H1 (cell line): Measurements from ENCODE around the gene NIPAL3. TPM values are rescaled to one million over a fixed set of nuclear protein-coding genes. Genes with fewer than 3 reads are reported as not detected.

ENCODE experiments used
- CTCF ChIA-PET: fragments of 300-600 bp; sonication (Branson Sonifier 250); formaldehyde crosslinking; loops from one replicate; lab custom pipeline; 2021; ENCODE audit not compliant: partially characterized antibody; lab: Charles Lee
- POLR2A ChIA-PET: fragments of 300-600 bp; sonication (Branson Sonifier 250); formaldehyde crosslinking; loops from one replicate; lab custom pipeline; 2021; ENCODE audit warnings: inconsistent platforms; ENCODE audit not compliant: partially characterized antibody; lab: Charles Lee
- DNase-seq, 2 experiments: peaks; one replicate each; pipeline versions ENCODE4 v3.0.0 to v3.0.0-alpha.2; 2010 to 2022; ENCODE audit warnings: low spot score in 2 of 2, low read depth in 1 of 2, mixed read lengths in 1 of 2
- FAIRE-seq: peaks from 2 replicates; lab custom pipeline; 2011; peaks lifted over from hg19 to GRCh38; lab: Jason Lieb, UNC
- H2AFZ ChIP-seq: 2 replicates; pipeline ENCODE4 v1.8.1; 2012; ENCODE audit warnings: low read length, inconsistent platforms
- H2AK5ac ChIP-seq: 2 replicates; pipeline ENCODE4 v1.6.1; 2013; ENCODE audit warnings: low read depth, low read length
- H2BK120ac ChIP-seq: replicated peaks from 2 replicates; pipeline ENCODE3; 2013; ENCODE audit warnings: low read depth, low read length, inconsistent platforms
- H2BK12ac ChIP-seq: 2 replicates; pipeline ENCODE4 v1.6.1; 2013; ENCODE audit warnings: low read depth, low read length
- H2BK15ac ChIP-seq: 2 replicates; pipeline ENCODE4 v1.6.1; 2013; ENCODE audit warnings: low read length
- H2BK20ac ChIP-seq: 2 replicates; pipeline ENCODE4 v1.6.1; 2013; ENCODE audit warnings: low read length
- H2BK5ac ChIP-seq: 2 replicates; pipeline ENCODE4 v1.6.1; 2013; ENCODE audit warnings: low read depth, low read length
- H3K14ac ChIP-seq: 2 replicates; pipeline ENCODE4 v1.6.1; 2013; ENCODE audit warnings: inconsistent platforms; ENCODE audit not compliant: insufficient read length
- H3K18ac ChIP-seq: 2 replicates; pipeline ENCODE4 v1.6.1; 2013; ENCODE audit warnings: low read length; ENCODE audit errors: extremely low read depth
- H3K23ac ChIP-seq: 2 replicates; pipeline ENCODE4 v1.6.1; 2013; ENCODE audit warnings: inconsistent platforms; ENCODE audit not compliant: insufficient read length
- H3K23me2 ChIP-seq: 2 replicates; pipeline ENCODE4 v1.6.1; 2013; ENCODE audit warnings: low read depth, low read length
- H3K27ac ChIP-seq: 2 replicates; pipeline ENCODE4 v1.6.1; 2011; ENCODE audit warnings: low read depth, low read length, inconsistent platforms
- H3K27me3 ChIP-seq, 4 experiments: replicated peaks in 1 of 4; 1 replicate in 1 of 4; 2 replicates in 3 of 4; pipeline versions ENCODE4 v1.6.1 to v1.8.1; 2011 to 2013; ENCODE audit warnings: low read length in 3 of 4, mild to moderate bottlenecking in 3 of 4, inconsistent platforms in 2 of 4, mixed read lengths in 2 of 4, moderate library complexity in 1 of 4; ENCODE audit not compliant: control insufficient read depth in 3 of 4, insufficient read depth in 3 of 4; ENCODE audit errors: extremely low read depth in 1 of 4
- H3K36me3 ChIP-seq, 4 experiments: 2 replicates each; pipeline versions ENCODE4 v1.6.1 to v1.8.1; 2011 to 2013; ENCODE audit warnings: mild to moderate bottlenecking in 4 of 4, low read length in 3 of 4, moderate library complexity in 2 of 4, control low read depth in 1 of 4, inconsistent platforms in 1 of 4; ENCODE audit not compliant: insufficient read depth in 4 of 4, control insufficient read depth in 2 of 4
- H3K4ac ChIP-seq: replicated peaks from 2 replicates; pipeline ENCODE3; 2013; ENCODE audit warnings: low read length, low read depth, mixed read lengths, inconsistent platforms; ENCODE audit not compliant: insufficient read length
- H3K4me1 ChIP-seq, 4 experiments: replicated peaks in 1 of 4; 1 replicate in 1 of 4; 2 replicates in 3 of 4; pipeline versions ENCODE4 v1.6.1 to v1.8.1; 2011 to 2013; ENCODE audit warnings: low read length in 3 of 4, inconsistent platforms in 2 of 4, mixed read lengths in 1 of 4; ENCODE audit not compliant: insufficient read depth in 4 of 4, control insufficient read depth in 3 of 4
- H3K4me2 ChIP-seq, 2 experiments: 2 replicates each; pipeline versions ENCODE4 v1.6.1 to v1.8.1; 2011 to 2013; ENCODE audit warnings: low read depth in 2 of 2, low read length in 2 of 2, control low read depth in 1 of 2, inconsistent platforms in 1 of 2, mild to moderate bottlenecking in 1 of 2; ENCODE audit not compliant: insufficient read depth in 1 of 2
- H3K4me3 ChIP-seq, 4 experiments: fragments of 200-600, 300-600 bp in 1 of 4; sonication (generic), shearing (Covaris generic), sonication (Bioruptor Twin) in 1 of 4; 2 replicates each; pipeline versions ENCODE4 v1.5.1 to v1.8.1; 2011 to 2016; ENCODE audit warnings: low read length in 4 of 4, low read depth in 3 of 4, control low read depth in 2 of 4, inconsistent platforms in 2 of 4, mild to moderate bottlenecking in 2 of 4, mixed read lengths in 1 of 4, moderate library complexity in 1 of 4; ENCODE audit not compliant: insufficient read depth in 2 of 4; ENCODE audit errors: extremely low read depth in 1 of 4
- H3K56ac ChIP-seq: replicated peaks from 2 replicates; pipeline ENCODE3; 2013; ENCODE audit warnings: low read depth, mild to moderate bottlenecking, mixed read lengths, low read length, inconsistent platforms; ENCODE audit not compliant: insufficient read length
- H3K79me1 ChIP-seq: 2 replicates; pipeline ENCODE4 v1.6.1; 2013; ENCODE audit warnings: low read depth, low read length, control low read depth
- H3K79me2 ChIP-seq, 2 experiments: 2 replicates each; pipeline versions ENCODE4 v1.6.1 to v1.8.1; 2012 to 2013; ENCODE audit warnings: low read length in 2 of 2, mild to moderate bottlenecking in 2 of 2, inconsistent platforms in 1 of 2; ENCODE audit not compliant: insufficient read depth in 2 of 2, control insufficient read depth in 1 of 2
- H3K9ac ChIP-seq, 4 experiments: replicated peaks in 1 of 4; 1 replicate in 1 of 4; 2 replicates in 3 of 4; pipeline versions ENCODE4 v1.6.1 to v1.8.1; 2011 to 2013; ENCODE audit warnings: low read depth in 3 of 4, low read length in 3 of 4, control low read depth in 2 of 4, mild to moderate bottlenecking in 2 of 4, moderate library complexity in 2 of 4, inconsistent platforms in 1 of 4; ENCODE audit errors: extremely low read depth in 1 of 4
- H3K9me3 ChIP-seq, 2 experiments: 2 replicates each; pipeline versions ENCODE4 v1.6.1 to v1.8.1; 2012 to 2013; ENCODE audit warnings: mild to moderate bottlenecking in 2 of 2, moderate library complexity in 2 of 2, control low read depth in 1 of 2, inconsistent platforms in 1 of 2, low read depth in 1 of 2, low read length in 1 of 2, mixed read lengths in 1 of 2; ENCODE audit not compliant: insufficient read depth in 2 of 2
- H4K20me1 ChIP-seq, 2 experiments: replicated peaks in 1 of 2; 2 replicates each; pipeline versions ENCODE3 to v1.8.1; 2011 to 2013; ENCODE audit warnings: inconsistent platforms in 2 of 2, low read length in 2 of 2, mild to moderate bottlenecking in 1 of 2; ENCODE audit not compliant: insufficient read depth in 2 of 2, control insufficient read depth in 1 of 2
- H4K5ac ChIP-seq: 2 replicates; pipeline ENCODE4 v1.6.1; 2013; ENCODE audit warnings: low read length, low read depth, mixed read lengths, inconsistent platforms; ENCODE audit not compliant: insufficient read length
- H4K8ac ChIP-seq: 2 replicates; pipeline ENCODE4 v1.8.0; 2013; ENCODE audit warnings: mild to moderate bottlenecking, moderate library complexity, low read length, inconsistent platforms; ENCODE audit not compliant: insufficient read depth; ENCODE audit errors: extremely low read depth
- H4K91ac ChIP-seq: replicated peaks from 2 replicates; pipeline ENCODE3; 2013; ENCODE audit warnings: low read length, mixed read lengths, inconsistent platforms; ENCODE audit not compliant: insufficient read length
- CTCF ChIP-seq, 3 experiments: IDR thresholded peaks; 1 replicate in 2 of 3; 2 replicates in 1 of 3; pipeline versions ENCODE4 v1.5.1 to v1.6.1; 2011; ENCODE audit warnings: low read length in 3 of 3, mild to moderate bottlenecking in 3 of 3, inconsistent platforms in 2 of 3, low read depth in 1 of 3, moderate library complexity in 1 of 3; ENCODE audit not compliant: insufficient read depth in 1 of 3; ENCODE audit errors: control extremely low read depth in 1 of 3
- NRF1 ChIP-seq: IDR thresholded peaks from 2 replicates; pipeline ENCODE4 v1.6.1; 2011; ENCODE audit warnings: mild to moderate bottlenecking, low read depth, low read length, improper control_type of control experiment
- RAD21 ChIP-seq, 2 experiments: IDR thresholded peaks in 1 of 2; conservative IDR thresholded peaks in 1 of 2; 2 replicates each; pipeline ENCODE4 v1.6.1; 2011; ENCODE audit warnings: low read depth in 2 of 2, low read length in 2 of 2, improper control_type of control experiment in 1 of 2, inconsistent platforms in 1 of 2, mild to moderate bottlenecking in 1 of 2, moderate library complexity in 1 of 2
- WGBS, 2 experiments: shearing (Covaris generic) in 1 of 2; methylation state at CpG; one replicate each; pipeline versions ENCODE4 v1.1.6 to v1.1.7; 2013 to 2015; ENCODE audit warnings: low lambda C conversion rate in 2 of 2, mixed read lengths in 2 of 2, inconsistent platforms in 1 of 2, low coverage in 1 of 2, missing lambda C conversion rate in 1 of 2; ENCODE audit not compliant: insufficient replicate concordance in 2 of 2, insufficient coverage in 1 of 2, insufficient read length in 1 of 2; ENCODE audit errors: extremely low coverage in 1 of 2, missing lambda C conversion rate in 1 of 2; 5-methylcytosine and 5-hydroxymethylcytosine counted together
- polyA plus RNA-seq, 7 experiments: library from polyadenylated mRNA; depleted of rRNA in 3 of 7; stranded (reverse) in 5 of 7; unstranded in 2 of 7; fragments of >200 nt in 5 of 7; fragments of 200-250 nt in 2 of 7; gene quantifications; 1 replicate in 5 of 7; 2 replicates in 1 of 7; 4 replicates in 1 of 7; pipeline versions ENCODE4 v1.2.1 to v1.2.3, GENCODE V29; 2011 to 2013; ENCODE audit warnings: missing spikeins in 2 of 7, mixed read lengths in 2 of 7
- total RNA-seq: library from RNA; stranded (reverse); fragmentation: NEBNext Ultra II Directional; extraction: Animal tissue kit (Norgen Biotek cat#: 25700); gene quantifications from 2 replicates; pipeline ENCODE4 v1.2.1, GENCODE V29; 2021

NIPAL3 gene
- total and polyA plus RNA-seq, 2 of the 8 experiments (the other 6 are each of a cell fraction or from before 2014, with no cell fraction given), result 8.8 to 11.0 TPM

DNA sequence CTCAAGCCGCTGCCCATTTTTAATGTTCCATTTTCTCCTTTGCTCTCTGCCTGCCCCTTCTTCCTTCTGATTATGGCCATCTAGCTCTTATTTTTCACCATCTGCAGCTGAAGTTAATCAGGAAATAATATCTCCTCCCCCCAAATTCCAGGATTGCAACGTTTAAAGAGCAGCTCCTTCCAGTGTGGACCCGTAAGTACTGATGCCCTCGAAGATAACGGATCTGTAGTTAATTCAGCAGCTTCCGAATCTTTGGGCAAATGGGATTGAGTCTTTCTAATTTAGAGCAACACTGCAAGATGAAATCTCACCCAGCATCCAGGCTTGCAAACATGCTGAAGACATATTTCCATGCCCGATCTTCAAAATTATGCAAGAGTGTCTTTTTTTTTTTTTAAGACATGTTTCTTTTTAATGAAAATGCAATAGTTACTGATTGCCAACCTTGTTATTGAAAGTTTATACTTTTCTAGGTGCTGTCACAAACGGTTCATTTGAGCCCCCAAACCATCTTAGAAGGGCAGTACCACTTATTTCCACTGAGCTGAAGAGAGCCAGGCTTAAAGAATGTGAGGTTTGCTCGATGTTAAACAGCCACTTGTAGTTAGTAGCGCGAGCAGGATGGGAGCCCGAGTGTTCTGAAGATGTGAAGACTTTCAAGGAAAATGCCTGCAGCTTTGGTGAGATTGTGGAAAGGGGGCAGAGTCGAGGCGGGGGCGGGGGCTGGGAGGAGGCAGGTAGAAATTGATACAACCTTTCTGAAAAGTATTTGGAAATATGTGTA, 76.2 kb downstream of the NIPAL3 start:
- TF ChIP-seq RAD21 (IDR thresholded peaks at IDR 0.05 in 1 of 2, conservative IDR thresholded peaks at IDR 0.05 in 1 of 2; ENCODE audit: low read depth in 2 of 2, low read length in 2 of 2), result peak in 1 of 2 experiments; percentile 15; a peak in 1 of 4 replicates
- no peak for TF ChIP-seq NRF1
- TF ChIP-seq CTCF (IDR thresholded peaks at IDR 0.05; ENCODE audit: control extremely low read depth in 1 of 3, insufficient read depth in 1 of 3, low read depth in 1 of 3, low read length in 3 of 3), result peak in 1 of 3 experiments; percentile 28; a peak in 1 of 4 replicates
- Histone ChIP-seq H2BK120ac (no peak overlapping the region), H3K56ac (no peak overlapping the region), H3K27me3 (no peaks in the 10 kb centered on the region), H3K4me3 (no peak overlapping the region), H2BK15ac (no peak overlapping the region), H3K9ac (no peak overlapping the region), H2BK5ac (no peak overlapping the region), H3K4ac (no peak overlapping the region), H2BK12ac (no peak overlapping the region), H3K4me2 (no peak overlapping the region), H3K23ac (no peak overlapping the region), H2BK20ac (no peak overlapping the region), H3K27ac (no peak overlapping the region), H4K5ac (no peak overlapping the region), H2AK5ac (no peak overlapping the region), H2AFZ (no peak overlapping the region), H3K23me2 (no peaks in the 10 kb centered on the region), H3K36me3 (peaks cover 0 to 8% (median 0%) of the 10 kb centered on the region in 4 experiments; a peak in 2 of 8 replicates), H3K79me2 (no peaks in the 10 kb centered on the region), H4K91ac (no peak overlapping the region), H3K14ac (no peak overlapping the region), H3K4me1 (no peaks in the 10 kb centered on the region; a peak in 1 of 7 replicates), H4K8ac (no peak overlapping the region), H3K18ac (no peak overlapping the region), H3K79me1 (no peaks in the 10 kb centered on the region), H4K20me1 (no peaks in the 10 kb centered on the region), H3K9me3 (peaks cover 16 to 18% of the 10 kb centered on the region in 2 experiments; a peak in 3 of 4 replicates)
- POLR2A ChIA-PET, result interaction anchor here (1.2 kb wide), 1 partner anchor 16 kb away, joined by 3 read pairs; no protein-coding TSS in a partner anchor
- DNase-seq, result no peak
- peak; percentile 39 for FAIRE-seq
- WGBS, 2 experiments, result 83% methylated on average over 15 of the region's 15 CpGs; no CpG with 5 or more reads in 1 of the 2 experiments
- CTCF ChIA-PET, result interaction anchor here (0.6 to 3.2 kb wide), 21 partner anchors 10 to 973 kb away, joined by 3 to 15 read pairs (median 4); partner anchors contain the start of genes NIPAL3 and RCAN3
